Right lobe of liver (tissue), 6 donors: ENCODE measurements around the gene PRKCA. TPM values are rescaled to one million over a fixed set of nuclear protein-coding genes. Genes with fewer than 3 reads are reported as not detected.

Experiments
- ATAC-seq, 4 donors: fragments of 200-7000 bp; cut with Tn5 transposase; one replicate each; pipeline ENCODE4 v1.9.1; 2020; ENCODE audit warnings: mild to moderate bottlenecking in 4 of 4, moderate library complexity in 4 of 4
- DNase-seq, 3 donors: peaks; one replicate each; pipeline ENCODE4 v3.0.0-alpha.2; 2020
- H3K27ac ChIP-seq, 3 donors: fragments of 200-600 bp; one replicate each; pipeline ENCODE4 v1.8.0; 2022
- H3K27me3 ChIP-seq, 2 donors: fragments of 200-600 bp; one replicate each; pipeline ENCODE4 v1.8.0; 2022
- H3K36me3 ChIP-seq, 4 donors: fragments of 200-600 bp; sonication (generic) in 1 of 4; one replicate each; pipeline versions ENCODE4 v1.5.1 to v1.8.0; 2017 to 2022; ENCODE audit warnings: control low read depth in 1 of 4
- H3K4me1 ChIP-seq, 4 donors: fragments of 200-600 bp; sonication (generic) in 1 of 4; one replicate each; pipeline versions ENCODE4 v1.5.1 to v1.8.0; 2017 to 2022; ENCODE audit warnings: control low read depth in 1 of 4
- H3K4me3 ChIP-seq, 3 donors: fragments of 200-600 bp; one replicate each; pipeline ENCODE4 v1.8.0; 2022
- H3K9me3 ChIP-seq, 4 donors: fragments of 200-600 bp; sonication (generic) in 1 of 4; one replicate each; pipeline versions ENCODE4 v1.5.1 to v1.8.0; 2017 to 2022; ENCODE audit warnings: control low read depth in 1 of 4
- CTCF ChIP-seq, 4 donors: fragments of 200-600 bp in 3 of 4; fragments of 450-650 bp in 1 of 4; IDR thresholded peaks; one replicate each; pipeline versions ENCODE4 v1.5.1 to v1.8.0; 2016 to 2022; ENCODE audit warnings: antibody characterized with exemption in 4 of 4, mild to moderate bottlenecking in 2 of 4
- POLR2A ChIP-seq: fragments of 450-650 bp; IDR thresholded peaks from one replicate; pipeline ENCODE4 v1.6.1; 2017; ENCODE audit warnings: antibody characterized with exemption, mild to moderate bottlenecking
- WGBS: methylation state at CpG from one replicate; pipeline ENCODE4 v1.1.6; 2018; ENCODE audit warnings: low coverage, low lambda C conversion rate; ENCODE audit not compliant: insufficient coverage; ENCODE audit errors: missing lambda C conversion rate; 5-methylcytosine and 5-hydroxymethylcytosine counted together
- intact Hi-C, 2 donors: fragments of 100-400 bp; cut with DNase I; formaldehyde crosslinking; loops; one replicate each; pipeline versions ENCODE4 v1.11.2 to v1.14.1; 2022
- total RNA-seq, 6 experiments: library from RNA; depleted of rRNA in 2 of 6; stranded (reverse); fragments of >200 nt in 2 of 6; fragmentation: NEBNext Ultra II Directional in 3 of 6; extraction: Animal tissue kit (Norgen Biotek cat#: 25700) in 3 of 6; gene quantifications; one replicate each; pipeline versions ENCODE4 v1.1.0 to v1.2.4, GENCODE V29; 2016 to 2023
- donor health status: DM: no; HTN: yes; CAD: no.
- donor health status: DM: no; HTN: no; CAD: no.
- donor health status: DM: no; HTN: no; CAD: no.
- donor health status: DM: no; HTN: yes; CAD: no.
- donor health status: DM: no; HTN: yes; CAD: no.

Gene PRKCA
- total RNA-seq, 6 experiments from 2014 or later, result 11.7 to 23.0 (median 18.7) TPM

GRCh38 chr17:66526827-66527226, 224.4 kb downstream of the PRKCA start:
- Histone ChIP-seq H3K4me3 (no peak overlapping the region), H3K4me1 (no peaks in the 10 kb centered on the region), H3K27ac (no peak overlapping the region), H3K36me3 (no peaks in the 10 kb centered on the region), H3K9me3 (no peaks in the 10 kb centered on the region), H3K27me3 (no peaks in the 10 kb centered on the region)
- DNase-seq, result no peak
- no peak for ATAC-seq
- WGBS, result 90% methylated on average over 3 of the region's 4 CpGs
- intact Hi-C loops, result no loop called here
- TF ChIP-seq POLR2A (no peak), CTCF (IDR thresholded peaks at IDR 0.05) (no peak)

GRCh38 chr17:66527335-66527734, 224.9 kb downstream of the PRKCA start:
- no peak overlapping the region for H3K4me3 ChIP-seq
- 87% methylated on average over 4 of the region's 5 CpGs for WGBS
- H3K27ac ChIP-seq, result no peak overlapping the region
- TF ChIP-seq POLR2A (no peak), CTCF (IDR thresholded peaks at IDR 0.05) (no peak)
- intact Hi-C loops, result no loop called here
- H3K36me3 ChIP-seq, result no peaks in the 10 kb centered on the region
- H3K4me1 ChIP-seq, result no peaks in the 10 kb centered on the region
- ATAC-seq (no peak), DNase-seq (no peak)
- no peaks in the 10 kb centered on the region for H3K9me3 ChIP-seq
- H3K27me3 ChIP-seq, result no peaks in the 10 kb centered on the region

- H3K27ac ChIP-seq, result no peak overlapping the region
- H3K4me1 ChIP-seq, result no peaks in the 10 kb centered on the region
- no peak for DNase-seq
- TF ChIP-seq CTCF (IDR thresholded peaks at IDR 0.05) (no peak), POLR2A (no peak)
- no peaks in the 10 kb centered on the region for H3K9me3 ChIP-seq
- intact Hi-C loops, result no loop called here
- H3K27me3 ChIP-seq, result no peaks in the 10 kb centered on the region
- no peak for ATAC-seq
- WGBS, result 41% methylated on average over 1 of the region's 5 CpGs
- H3K36me3 ChIP-seq, result no peaks in the 10 kb centered on the region
- H3K4me3 ChIP-seq, result no peak overlapping the region
These were observed 229.5 kb downstream of the PRKCA start for GRCh38 chr17:66531851-66532295.

- DNase-seq (no peak), ATAC-seq (no peak)
- no peaks in the 10 kb centered on the region for H3K9me3 ChIP-seq
- H3K4me3 ChIP-seq, result no peak overlapping the region
- no peaks in the 10 kb centered on the region for H3K36me3 ChIP-seq
- H3K4me1 ChIP-seq, result no peaks in the 10 kb centered on the region
- WGBS, result 80% methylated on average over 7 of the region's 9 CpGs
- H3K27me3 ChIP-seq, result no peaks in the 10 kb centered on the region
- intact Hi-C loops, result no loop called here
- TF ChIP-seq POLR2A (no peak), CTCF (IDR thresholded peaks at IDR 0.05) (no peak)
- no peak overlapping the region for H3K27ac ChIP-seq
These were observed 231.2 kb downstream of the PRKCA start for GRCh38 chr17:66533572-66533971.

- DNase-seq (no peak), ATAC-seq (no peak)
- Histone ChIP-seq H3K27ac (no peak overlapping the region), H3K4me1 (no peaks in the 10 kb centered on the region), H3K27me3 (no peaks in the 10 kb centered on the region), H3K9me3 (no peaks in the 10 kb centered on the region), H3K4me3 (no peak overlapping the region), H3K36me3 (no peaks in the 10 kb centered on the region)
- TF ChIP-seq POLR2A (no peak), CTCF (IDR thresholded peaks at IDR 0.05) (no peak)
- WGBS, result 73% methylated on average over 5 of the region's 5 CpGs
- intact Hi-C loops, result no loop called here
These were observed 231.6 kb downstream of the PRKCA start for GRCh38 chr17:66533986-66534385.
